Peyer's patch (tissue), 4 donors: Measurements from ENCODE around the gene ABCC4. TPM values are rescaled to one million over a fixed set of nuclear protein-coding genes. Genes with fewer than 3 reads are reported as not detected.
"Not testable (repeated sequence)": the region's sequence is repeated elsewhere in the genome, so short reads cannot be mapped to it uniquely, and the experiment has no call there.

ENCODE experiments used
- DNase-seq, 3 donors: peaks; one replicate each; pipeline ENCODE4 v3.0.0-alpha.2; 2017 to 2019
- H3K27ac ChIP-seq, 4 donors: fragments of 200-600 bp; sonication (generic); one replicate each; pipeline ENCODE4 v1.5.1; 2016 to 2019
- H3K27me3 ChIP-seq, 2 donors: fragments of 200-600 bp; sonication (generic); one replicate each; pipeline ENCODE4 v1.5.1; 2019
- H3K36me3 ChIP-seq, 3 donors: fragments of 200-600 bp; sonication (generic); one replicate each; pipeline ENCODE4 v1.5.1; 2016 to 2019
- H3K4me1 ChIP-seq, 4 donors: fragments of 200-600 bp; sonication (generic); one replicate each; pipeline ENCODE4 v1.5.1; 2016 to 2019
- H3K4me3 ChIP-seq, 4 donors: fragments of 200-600 bp; sonication (generic); 1 replicate in 3 of 4; 2 replicates in 1 of 4; pipeline ENCODE4 v1.5.1; 2016 to 2019; ENCODE audit warnings: mild to moderate bottlenecking in 1 of 4
- H3K9me3 ChIP-seq, 4 donors: fragments of 200-600 bp; sonication (generic); one replicate each; pipeline ENCODE4 v1.5.1; 2016 to 2019; ENCODE audit warnings: mild to moderate bottlenecking in 1 of 4
- CTCF ChIP-seq, 6 experiments: fragments of 450-650 bp in 4 of 6; fragments of 200-600 bp in 2 of 6; sonication (generic) in 1 of 6; IDR thresholded peaks; one replicate each; pipeline ENCODE4 v1.5.1; 2017 to 2019; ENCODE audit warnings: antibody characterized with exemption in 6 of 6, mild to moderate bottlenecking in 3 of 6, moderate library complexity in 1 of 6
- POLR2A ChIP-seq, 2 donors: fragments of 450-650 bp; IDR thresholded peaks; one replicate each; pipeline ENCODE4 v1.5.1; 2017; ENCODE audit warnings: antibody characterized with exemption in 2 of 2, mild to moderate bottlenecking in 2 of 2, moderate library complexity in 2 of 2
- total RNA-seq, 4 donors: library from RNA; depleted of rRNA; stranded (reverse); fragments of >200 nt; gene quantifications; one replicate each; pipeline ENCODE4 v1.1.0, GENCODE V29; 2016

ABCC4 gene
- total RNA-seq, 4 donors from 2014 or later: 7.2 to 81.7 (median 13.7) TPM

GRCh38 chr13:95296326-95296925 lies 4.8 kb downstream of the ABCC4 start:
- TF ChIP-seq POLR2A (IDR thresholded peaks at IDR 0.05): no peak
- TF ChIP-seq CTCF (IDR thresholded peaks at IDR 0.05): peak in 4 of 6 experiments; percentile 56 to 72 (median 60)
- Histone ChIP-seq H3K4me3 (no peak overlapping the region), H3K9me3 (no peaks in the 10 kb centered on the region), H3K36me3 (no peaks in the 10 kb centered on the region), H3K27me3 (no peaks in the 10 kb centered on the region), H3K27ac (no peak overlapping the region), H3K4me1 (peaks cover 0 to 33% (median 2%) of the 10 kb centered on the region in 4 donors)
- peak; percentile 24 to 77 (median 74) for DNase-seq

GRCh38 chr13:95295026-95295425 lies 6.2 kb downstream of the ABCC4 start:
- Histone ChIP-seq H3K36me3 (no peaks in the 10 kb centered on the region), H3K9me3 (no peaks in the 10 kb centered on the region), H3K27me3 (no peaks in the 10 kb centered on the region), H3K4me3 (no peak overlapping the region), H3K27ac (no peak overlapping the region), H3K4me1 (peaks cover 0 to 28% (median 2%) of the 10 kb centered on the region in 4 donors)
- TF ChIP-seq POLR2A (IDR thresholded peaks at IDR 0.05) (no peak), CTCF (IDR thresholded peaks at IDR 0.05) (no peak)
- no peak for DNase-seq

GRCh38 chr13:95292622-95293021 lies 8.6 kb downstream of the ABCC4 start:
- no peak for DNase-seq
- no peaks in the 10 kb centered on the region for H3K9me3 ChIP-seq

GRCh38 chr13:95289901-95290300 lies 11.3 kb downstream of the ABCC4 start:
- not testable (repeated sequence) for DNase-seq, H3K36me3 ChIP-seq, H3K27ac ChIP-seq, H3K9me3 ChIP-seq, H3K4me1 ChIP-seq, H3K27me3 ChIP-seq, H3K4me3 ChIP-seq

More at GRCh38 chr13:95292622-95293021, 8.6 kb downstream of the ABCC4 start:
- no peaks in the 10 kb centered on the region for H3K36me3 ChIP-seq
- H3K27ac ChIP-seq: no peak overlapping the region
- no peak for TF ChIP-seq POLR2A (IDR thresholded peaks at IDR 0.05)
- TF ChIP-seq CTCF (IDR thresholded peaks at IDR 0.05): no peak
- peaks cover 0 to 12% (median 2%) of the 10 kb centered on the region in 4 donors for H3K4me1 ChIP-seq
- no peaks in the 10 kb centered on the region for H3K27me3 ChIP-seq
- no peak overlapping the region for H3K4me3 ChIP-seq

GRCh38 chr13:95289020-95289444 lies 12.2 kb downstream of the ABCC4 start:
- Histone ChIP-seq H3K27ac (no peak overlapping the region), H3K36me3 (no peaks in the 10 kb centered on the region), H3K27me3 (no peaks in the 10 kb centered on the region), H3K9me3 (no peaks in the 10 kb centered on the region), H3K4me3 (no peak overlapping the region), H3K4me1 (no peaks in the 10 kb centered on the region)
- no peak for DNase-seq
- TF ChIP-seq CTCF (IDR thresholded peaks at IDR 0.05) (no peak), POLR2A (IDR thresholded peaks at IDR 0.05) (no peak)

GRCh38 chr13:95284436-95284835 lies 16.8 kb downstream of the ABCC4 start:
- Histone ChIP-seq H3K27me3 (no peaks in the 10 kb centered on the region), H3K36me3 (no peaks in the 10 kb centered on the region), H3K4me1 (no peaks in the 10 kb centered on the region), H3K4me3 (no peak overlapping the region), H3K9me3 (no peaks in the 10 kb centered on the region), H3K27ac (no peak overlapping the region)
- DNase-seq: no peak
- no peak for TF ChIP-seq POLR2A (IDR thresholded peaks at IDR 0.05)
- TF ChIP-seq CTCF (IDR thresholded peaks at IDR 0.05): no peak
